HEK293T (cell line): ENCODE data around the gene SSNA1.

Experiments
- ARNT ChIP-seq: fragments of 450-650 bp; IDR thresholded peaks from 2 replicates; pipeline ENCODE4 v1.6.1; 2017; ENCODE audit warnings: mild to moderate bottlenecking
- BHLHE40 ChIP-seq: fragments of 450-650 bp; IDR thresholded peaks from 2 replicates; pipeline ENCODE4 v1.6.1; 2016; ENCODE audit warnings: mild to moderate bottlenecking, moderate library complexity, borderline replicate concordance
- ELF4 ChIP-seq: fragments of 450-650 bp; IDR thresholded peaks from 2 replicates; pipeline ENCODE4 v1.6.1; 2017; ENCODE audit warnings: antibody characterized with exemption
- FOXA1 ChIP-seq: fragments of 450-650 bp; IDR thresholded peaks from 2 replicates; pipeline ENCODE4 v1.6.1; 2016; ENCODE audit warnings: mild to moderate bottlenecking
- FOXK2 ChIP-seq: fragments of 450-650 bp; IDR thresholded peaks from 2 replicates; pipeline ENCODE4 v1.6.1; 2016; ENCODE audit warnings: mild to moderate bottlenecking
- FOXM1 ChIP-seq: fragments of 450-650 bp; IDR thresholded peaks from 2 replicates; pipeline ENCODE4 v1.6.1; 2017; ENCODE audit warnings: mild to moderate bottlenecking, borderline replicate concordance
- HDGF ChIP-seq: fragments of 450-650 bp; IDR thresholded peaks from 2 replicates; pipeline ENCODE4 v1.6.1; 2017; ENCODE audit warnings: antibody characterized with exemption, borderline replicate concordance
- NFRKB ChIP-seq: fragments of 450-650 bp; IDR thresholded peaks from 2 replicates; pipeline ENCODE4 v1.6.1; 2016; ENCODE audit warnings: mild to moderate bottlenecking, moderate library complexity
- SP1 ChIP-seq: fragments of 450-650 bp; IDR thresholded peaks from 2 replicates; pipeline ENCODE4 v1.6.1; 2017
- SUZ12 ChIP-seq: fragments of 450-650 bp; IDR thresholded peaks from 2 replicates; pipeline ENCODE4 v1.6.1; 2016; ENCODE audit warnings: mild to moderate bottlenecking
- TARDBP ChIP-seq: fragments of 450-650 bp; IDR thresholded peaks from 2 replicates; pipeline ENCODE4 v1.6.1; 2016
- ZNF384 ChIP-seq: fragments of 450-650 bp; IDR thresholded peaks from 2 replicates; pipeline ENCODE4 v1.6.1; 2016
- TF ChIP-seq, protein P1 (sequence below): fragments of 450-650 bp; IDR thresholded peaks from 2 replicates; pipeline ENCODE4 v1.6.1; 2016

DNA sequence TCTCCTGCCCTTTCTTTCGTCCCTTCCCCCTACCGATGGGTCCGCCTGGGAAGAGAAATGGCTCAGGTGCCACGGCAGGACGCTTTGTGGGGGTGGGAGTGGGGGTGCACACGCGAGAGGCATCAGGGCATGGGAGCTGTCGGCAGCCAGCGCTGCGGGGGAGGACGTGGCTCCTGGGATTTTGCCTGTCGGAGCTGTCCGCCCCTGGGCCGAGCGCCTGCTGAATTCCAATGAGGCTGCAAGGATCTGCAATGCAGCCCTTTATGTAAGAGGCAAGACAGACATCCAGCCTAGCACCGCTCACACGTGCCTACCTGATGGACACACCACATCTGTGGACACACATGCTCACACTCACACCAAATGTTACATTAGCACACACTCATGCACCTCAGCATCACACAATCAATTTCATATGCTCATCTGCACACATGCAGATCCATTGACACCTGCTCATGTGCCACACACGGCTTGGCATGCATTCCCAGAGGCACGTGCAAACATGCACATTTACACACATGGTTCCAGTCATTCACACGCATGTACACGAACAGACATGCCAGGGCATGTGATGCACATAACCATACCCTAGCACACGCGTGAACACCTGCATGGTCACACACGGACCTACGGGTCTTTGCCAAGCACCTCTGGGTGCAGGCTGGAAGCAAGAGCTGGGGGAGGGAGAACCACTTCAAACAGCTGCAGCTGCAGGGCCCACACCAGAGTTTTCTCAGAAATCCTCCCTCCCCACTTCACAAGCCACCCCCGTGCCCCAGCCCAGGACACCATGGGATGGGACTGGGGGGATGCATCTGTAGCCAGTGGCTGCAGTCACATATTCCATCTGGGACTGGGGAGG, 48.1 kb upstream of the SSNA1 start:
- TF ChIP-seq ELF4 = no peak
- no peak for TF ChIP-seq BHLHE40
- no peak for TF ChIP-seq SP1
- no peak for TF ChIP-seq FOXM1
- TF ChIP-seq FOXK2 = no peak
- TF ChIP-seq, protein P1, sequence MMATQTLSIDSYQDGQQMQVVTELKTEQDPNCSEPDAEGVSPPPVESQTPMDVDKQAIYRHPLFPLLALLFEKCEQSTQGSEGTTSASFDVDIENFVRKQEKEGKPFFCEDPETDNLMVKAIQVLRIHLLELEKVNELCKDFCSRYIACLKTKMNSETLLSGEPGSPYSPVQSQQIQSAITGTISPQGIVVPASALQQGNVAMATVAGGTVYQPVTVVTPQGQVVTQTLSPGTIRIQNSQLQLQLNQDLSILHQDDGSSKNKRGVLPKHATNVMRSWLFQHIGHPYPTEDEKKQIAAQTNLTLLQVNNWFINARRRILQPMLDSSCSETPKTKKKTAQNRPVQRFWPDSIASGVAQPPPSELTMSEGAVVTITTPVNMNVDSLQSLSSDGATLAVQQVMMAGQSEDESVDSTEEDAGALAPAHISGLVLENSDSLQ = no peak
- TF ChIP-seq HDGF = no peak
- TF ChIP-seq ARNT = no peak
- no peak for TF ChIP-seq SUZ12
- no peak for TF ChIP-seq ZNF384
- no peak for TF ChIP-seq NFRKB
- no peak for TF ChIP-seq FOXA1
- no peak for TF ChIP-seq TARDBP
